IMR-90 (cell line): ENCODE results near the gene IP6K1. TPM values are rescaled to one million over a fixed set of nuclear protein-coding genes. Genes with fewer than 3 reads are reported as not detected.
A peak's percentile ranks its signal among the peaks of the same experiment; 100 is the strongest.

ENCODE experiments used
- ATAC-seq: fragments of 200-7000 bp; cut with Tn5 transposase; 2 replicates; pipeline ENCODE4 v1.9.1; 2020; ENCODE audit warnings: low read depth, mild to moderate bottlenecking, moderate library complexity
- BruUV-seq: library from RNA; stranded (reverse); fragments of 400-500 nt; replicated peaks from 2 replicates; lab custom pipeline; 2021; lab: Mats Ljungman, UMichigan
- CTCF ChIA-PET: fragments of 300-600 bp; formaldehyde crosslinking; extraction: SDS; loops from one replicate; lab custom pipeline; 2021; ENCODE audit warnings: antibody characterized with exemption; lab: Yijun Ruan, JAX
- POLR2A ChIA-PET: fragments of 300-600 bp; sonication (Branson Sonifier 250); formaldehyde crosslinking; loops from one replicate; lab custom pipeline; 2022; ENCODE audit warnings: antibody characterized with exemption; ENCODE audit not compliant: unreplicated experiment; lab: Charles Lee
- DNase-seq: peaks from one replicate; pipeline ENCODE4 v3.0.0; 2013
- H2AFZ ChIP-seq: replicated peaks from 2 replicates; pipeline ENCODE3; 2013; ENCODE audit warnings: low read length, mild to moderate bottlenecking; ENCODE audit not compliant: poor library complexity
- H2AK5ac ChIP-seq: 2 replicates; pipeline ENCODE4 v1.6.1; 2013; ENCODE audit warnings: low read depth, low read length, inconsistent platforms
- H2AK9ac ChIP-seq: replicated peaks from 2 replicates; pipeline ENCODE3; 2013; ENCODE audit warnings: mild to moderate bottlenecking, low read depth, low read length, moderate library complexity; ENCODE audit not compliant: poor library complexity
- H2BK120ac ChIP-seq: 2 replicates; pipeline ENCODE4 v1.6.1; 2013; ENCODE audit warnings: low read depth, low read length, inconsistent platforms
- H2BK15ac ChIP-seq: 3 replicates; pipeline ENCODE4 v1.6.1; 2013; ENCODE audit warnings: low read depth, low read length, inconsistent platforms
- H2BK20ac ChIP-seq: 2 replicates; pipeline ENCODE4 v1.6.1; 2013; ENCODE audit warnings: low read depth, mild to moderate bottlenecking, inconsistent platforms, low read length, moderate library complexity
- H2BK5ac ChIP-seq: 2 replicates; pipeline ENCODE4 v1.6.1; 2013; ENCODE audit warnings: mild to moderate bottlenecking, low read depth, low read length, inconsistent platforms; ENCODE audit not compliant: poor library complexity, severe bottlenecking
- H3K14ac ChIP-seq: replicated peaks from 2 replicates; pipeline ENCODE4 v1.6.1; 2013; ENCODE audit warnings: low read depth, low read length, inconsistent platforms
- H3K18ac ChIP-seq: 2 replicates; pipeline ENCODE4 v1.6.1; 2013; ENCODE audit warnings: low read depth, low read length, control low read depth
- H3K23ac ChIP-seq: 2 replicates; pipeline ENCODE4 v1.6.1; 2013; ENCODE audit warnings: low read depth, low read length, inconsistent platforms
- H3K27ac ChIP-seq: 2 replicates; pipeline ENCODE4 v1.5.1; 2013; ENCODE audit warnings: mild to moderate bottlenecking, control low read depth, low read length; ENCODE audit not compliant: insufficient read depth
- H3K27me3 ChIP-seq: 2 replicates; pipeline ENCODE4 v1.6.1; 2013; ENCODE audit warnings: low read length; ENCODE audit not compliant: control insufficient read depth, insufficient read depth
- H3K36me3 ChIP-seq: 2 replicates; pipeline ENCODE4 v1.6.1; 2013; ENCODE audit warnings: low read length, mixed read lengths; ENCODE audit not compliant: control insufficient read depth, insufficient read depth
- H3K4ac ChIP-seq: 2 replicates; pipeline ENCODE4 v1.6.1; 2013; ENCODE audit warnings: low read depth, low read length, inconsistent platforms
- H3K4me1 ChIP-seq: 2 replicates; pipeline ENCODE4 v1.6.1; 2013; ENCODE audit warnings: low read length, mixed read lengths; ENCODE audit not compliant: control insufficient read depth, insufficient read depth
- H3K4me2 ChIP-seq: 2 replicates; pipeline ENCODE4 v1.6.1; 2013; ENCODE audit warnings: low read depth, mild to moderate bottlenecking, control low read depth, low read length, moderate library complexity
- H3K4me3 ChIP-seq: 2 replicates; pipeline ENCODE4 v1.5.1; 2013; ENCODE audit warnings: low read depth, mild to moderate bottlenecking, control low read depth, low read length, moderate library complexity; ENCODE audit not compliant: insufficient read depth
- H3K56ac ChIP-seq: 2 replicates; pipeline ENCODE4 v1.6.1; 2013; ENCODE audit warnings: low read length, inconsistent platforms; ENCODE audit not compliant: insufficient read depth; ENCODE audit errors: extremely low read depth
- H3K79me1 ChIP-seq, 2 experiments: 2 replicates each; pipeline ENCODE4 v1.6.1; 2013; ENCODE audit warnings: low read length in 2 of 2, inconsistent platforms in 1 of 2, low read depth in 1 of 2
- H3K9ac ChIP-seq: 2 replicates; pipeline ENCODE4 v1.6.1; 2013; ENCODE audit warnings: low read depth, low read length, control low read depth
- H3K9me1 ChIP-seq: 2 replicates; pipeline ENCODE4 v1.6.1; 2013; ENCODE audit warnings: low read length, inconsistent platforms; ENCODE audit not compliant: insufficient read depth
- H3K9me3 ChIP-seq: 2 replicates; pipeline ENCODE4 v1.6.1; 2013; ENCODE audit warnings: low read length; ENCODE audit not compliant: control insufficient read depth, insufficient read depth
- H4K20me1 ChIP-seq: 2 replicates; pipeline ENCODE4 v1.6.1; 2013; ENCODE audit warnings: low read length, inconsistent platforms; ENCODE audit not compliant: insufficient read depth
- H4K5ac ChIP-seq: 2 replicates; pipeline ENCODE4 v1.6.1; 2013; ENCODE audit warnings: mild to moderate bottlenecking, low read depth, low read length, control low read depth
- H4K8ac ChIP-seq, 2 experiments: 2 replicates each; pipeline ENCODE4 v1.6.1; 2013; ENCODE audit warnings: low read depth in 2 of 2, low read length in 2 of 2, control low read depth in 1 of 2, inconsistent platforms in 1 of 2
- H4K91ac ChIP-seq: 2 replicates; pipeline ENCODE4 v1.6.1; 2013; ENCODE audit warnings: low read depth, low read length, inconsistent platforms; ENCODE audit not compliant: insufficient read depth
- BHLHE40 ChIP-seq: fragments of 150-350 bp; IDR thresholded peaks from 2 replicates; pipeline ENCODE4 v1.6.1; 2016; ENCODE audit warnings: mild to moderate bottlenecking, low read depth, low read length
- CEBPB ChIP-seq: IDR thresholded peaks from 2 replicates; pipeline ENCODE4 v1.6.1; 2012; ENCODE audit warnings: low read depth, low read length, improper control_type of control experiment
- MAFK ChIP-seq: IDR thresholded peaks from 2 replicates; pipeline ENCODE4 v1.6.1; 2012; ENCODE audit warnings: low read depth, low read length, improper control_type of control experiment
- NFE2L2 ChIP-seq: fragments of 150-350 bp; IDR thresholded peaks from 2 replicates; pipeline ENCODE4 v1.6.1; 2016; ENCODE audit warnings: low read depth, mild to moderate bottlenecking, low read length
- RAD21 ChIP-seq: IDR thresholded peaks from 2 replicates; pipeline ENCODE4 v1.6.1; 2012; ENCODE audit warnings: low read length, improper control_type of control experiment
- RFX5 ChIP-seq: IDR thresholded peaks from 2 replicates; pipeline ENCODE4 v1.8.0; 2012; ENCODE audit warnings: low read depth, mild to moderate bottlenecking, low read length, moderate library complexity
- SMC3 ChIP-seq: fragments of 150-350 bp; IDR thresholded peaks from 2 replicates; pipeline ENCODE4 v1.6.1; 2016; ENCODE audit warnings: low read depth, mild to moderate bottlenecking, antibody characterized with exemption, low read length, moderate library complexity
- WGBS, 2 experiments: methylation state at CpG; one replicate each; pipeline versions ENCODE4 v1.1.5 to v1.1.7; 2013; ENCODE audit warnings: missing lambda C conversion rate in 2 of 2; ENCODE audit not compliant: insufficient read length in 1 of 2; ENCODE audit errors: extremely low coverage in 2 of 2; 5-methylcytosine and 5-hydroxymethylcytosine counted together
- dilution Hi-C: fragments of 300-500 bp; cut with HindIII; formaldehyde crosslinking; loops from one replicate; pipeline ENCODE4 v1.14.3; 2018; ENCODE audit warnings: low sequenced_read_pairs; ENCODE audit not compliant: unreplicated experiment
- in situ Hi-C: fragments of 300-500 bp; cut with MboI; formaldehyde crosslinking; loops from 3 replicates; pipeline ENCODE4 v1.14.3; 2019; ENCODE audit warnings: low sequenced_read_pairs, inconsistent platforms, mixed read lengths
- intact Hi-C: fragments of 100-400 bp; cut with micrococcal nuclease; formaldehyde crosslinking; loops from 2 replicates; pipeline ENCODE4 v1.10.0; 2022
- polyA plus RNA-seq, 3 experiments: library from polyadenylated mRNA; depleted of rRNA; stranded (reverse); fragments of >200 nt; gene quantifications; 2 replicates each; pipeline ENCODE4 v1.2.3, GENCODE V29; 2012; ENCODE audit warnings: low replicate concordance in 1 of 3
- total RNA-seq: library from RNA; depleted of rRNA; stranded (reverse); fragments of >200 nt; gene quantifications from 2 replicates; pipeline ENCODE4 v1.2.3, GENCODE V29; 2012

The IP6K1 gene
- total and polyA plus RNA-seq, 2 of the 4 experiments (the other 2 are of a cell fraction): 28.3 to 28.7 TPM

GRCh38 chr3:49703956-49704355 lies 82.4 kb downstream of the IP6K1 start:
- no peak overlapping the region for H4K91ac ChIP-seq
- no peak overlapping the region for H3K23ac ChIP-seq
- 92% methylated on average over 7 of the region's 7 CpGs; no CpG with 5 or more reads in 1 of the 2 experiments for WGBS, 2 experiments
- H3K9me1 ChIP-seq: no peaks in the 10 kb centered on the region
- no peaks in the 10 kb centered on the region for H3K79me1 ChIP-seq
- H4K5ac ChIP-seq: no peak overlapping the region
- DNase-seq: no peak
- no peak overlapping the region for H4K8ac ChIP-seq
- H3K9ac ChIP-seq: no peak overlapping the region
- no peak overlapping the region for H2BK15ac ChIP-seq
- POLR2A ChIA-PET: no interaction called here
- no peak overlapping the region for H3K4ac ChIP-seq
- intact Hi-C loops: loop anchor here (1.0 to 10.0 kb wide), 3 partner anchors 135 to 391 kb away; no protein-coding TSS in a partner anchor
- H2BK20ac ChIP-seq: no peak overlapping the region
- no peak overlapping the region for H3K14ac ChIP-seq
- BruUV-seq: no TSS peak
- CTCF ChIA-PET: interaction anchor here (0.5 kb wide), 1 partner anchor 258 kb away, joined by 3 read pairs; no protein-coding TSS in a partner anchor
- H2AK5ac ChIP-seq: no peak overlapping the region
- peaks cover 7% of the 10 kb centered on the region; the same call in 1 of the 2 replicates for H4K20me1 ChIP-seq
- no peaks in the 10 kb centered on the region for H3K27me3 ChIP-seq
- no peak overlapping the region for H2BK120ac ChIP-seq
- H3K4me1 ChIP-seq: no peaks in the 10 kb centered on the region
- peaks cover 44% of the 10 kb centered on the region for H3K36me3 ChIP-seq
- TF ChIP-seq MAFK (no peak), CEBPB (no peak), RFX5 (no peak), BHLHE40 (no peak), RAD21 (no peak), NFE2L2 (no peak), SMC3 (no peak)
- no peak overlapping the region for H3K27ac ChIP-seq
- no peak overlapping the region for H2AFZ ChIP-seq
- peak overlapping the region; percentile 85 for H2AK9ac ChIP-seq
- no peak overlapping the region for H3K18ac ChIP-seq
- dilution Hi-C loops: no loop called here
- in situ Hi-C loops: loop anchor here (5.0 kb wide), 2 partner anchors 138 to 203 kb away; no protein-coding TSS in a partner anchor
- H3K4me2 ChIP-seq: no peak overlapping the region
- H3K56ac ChIP-seq: no peak overlapping the region
- no peaks in the 10 kb centered on the region for H3K9me3 ChIP-seq
- ATAC-seq: no peak
- no peak overlapping the region for H2BK5ac ChIP-seq
- H3K4me3 ChIP-seq: no peak overlapping the region
